B cell (primary cell): Measurements from ENCODE around the gene OST4.

Experiments
- EZH2 ChIP-seq: IDR thresholded peaks from 2 replicates; pipeline ENCODE4 v1.6.1; 2012; ENCODE audit warnings: borderline replicate concordance, low read depth, mild to moderate bottlenecking, moderate library complexity, low read length; ENCODE audit not compliant: insufficient read depth, poor library complexity, severe bottlenecking
- TF ChIP-seq, protein P1 (sequence below): fragments of 200-600 bp; IDR thresholded peaks from one replicate; pipeline ENCODE4 v1.8.0; 2022; ENCODE audit warnings: antibody characterized with exemption, mild to moderate bottlenecking

DNA sequence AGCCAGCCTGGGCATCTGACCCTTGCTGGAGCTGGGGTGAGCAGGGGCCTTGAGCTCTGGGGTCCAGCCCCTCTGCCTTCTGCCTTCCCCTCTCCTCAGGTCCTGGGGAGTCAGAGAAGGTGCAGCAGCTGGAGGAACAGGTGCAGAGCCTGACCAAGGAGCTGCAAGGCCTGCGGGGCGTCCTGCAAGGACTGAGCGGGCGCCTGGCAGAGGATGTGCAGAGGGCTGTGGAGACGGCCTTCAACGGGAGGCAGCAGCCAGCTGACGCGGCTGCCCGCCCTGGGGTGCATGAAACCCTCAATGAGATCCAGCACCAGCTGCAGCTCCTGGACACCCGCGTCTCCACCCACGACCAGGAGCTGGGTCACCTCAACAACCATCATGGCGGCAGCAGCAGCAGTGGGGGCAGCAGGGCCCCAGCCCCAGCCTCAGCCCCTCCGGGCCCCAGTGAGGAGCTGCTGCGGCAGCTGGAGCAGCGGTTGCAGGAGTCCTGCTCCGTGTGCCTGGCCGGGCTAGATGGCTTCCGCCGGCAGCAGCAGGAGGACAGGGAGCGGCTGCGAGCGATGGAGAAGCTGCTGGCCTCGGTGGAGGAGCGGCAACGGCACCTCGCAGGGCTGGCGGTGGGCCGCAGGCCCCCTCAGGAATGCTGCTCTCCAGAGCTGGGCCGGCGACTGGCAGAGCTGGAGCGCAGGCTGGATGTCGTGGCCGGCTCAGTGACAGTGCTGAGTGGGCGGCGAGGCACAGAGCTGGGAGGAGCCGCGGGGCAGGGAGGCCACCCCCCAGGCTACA, 10.7 kb upstream of the OST4 start:
- no peak for TF ChIP-seq EZH2
- TF ChIP-seq, protein P1, sequence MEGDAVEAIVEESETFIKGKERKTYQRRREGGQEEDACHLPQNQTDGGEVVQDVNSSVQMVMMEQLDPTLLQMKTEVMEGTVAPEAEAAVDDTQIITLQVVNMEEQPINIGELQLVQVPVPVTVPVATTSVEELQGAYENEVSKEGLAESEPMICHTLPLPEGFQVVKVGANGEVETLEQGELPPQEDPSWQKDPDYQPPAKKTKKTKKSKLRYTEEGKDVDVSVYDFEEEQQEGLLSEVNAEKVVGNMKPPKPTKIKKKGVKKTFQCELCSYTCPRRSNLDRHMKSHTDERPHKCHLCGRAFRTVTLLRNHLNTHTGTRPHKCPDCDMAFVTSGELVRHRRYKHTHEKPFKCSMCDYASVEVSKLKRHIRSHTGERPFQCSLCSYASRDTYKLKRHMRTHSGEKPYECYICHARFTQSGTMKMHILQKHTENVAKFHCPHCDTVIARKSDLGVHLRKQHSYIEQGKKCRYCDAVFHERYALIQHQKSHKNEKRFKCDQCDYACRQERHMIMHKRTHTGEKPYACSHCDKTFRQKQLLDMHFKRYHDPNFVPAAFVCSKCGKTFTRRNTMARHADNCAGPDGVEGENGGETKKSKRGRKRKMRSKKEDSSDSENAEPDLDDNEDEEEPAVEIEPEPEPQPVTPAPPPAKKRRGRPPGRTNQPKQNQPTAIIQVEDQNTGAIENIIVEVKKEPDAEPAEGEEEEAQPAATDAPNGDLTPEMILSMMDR: no peak
